ENCODE results near the gene MT1A. TPM values are rescaled to one million over a fixed set of nuclear protein-coding genes. Genes with fewer than 3 reads are reported as not detected.

MT1A gene
- total and polyA plus RNA-seq, 12 donors: 0.71 to 102 (median 3.0) TPM; not detected in 2

- no peak for DNase-seq
These were observed 44.4 kb downstream of the MT1A start for GRCh38 chr16:56682703-56683397.

GRCh38 chr16:56683424-56684172 is 45.1 kb downstream of the MT1A start:
- TF ChIP-seq CTCF (IDR thresholded peaks at IDR 0.05): no peak
- 74 to 81% methylated on average over 5 of the region's 5 CpGs for WGBS, 2 donors
- Histone ChIP-seq H3K4me3 (peak overlapping the region in 9 of 10 donors; percentile 45 to 71 (median 62)), H3K9me3 (peaks cover 0 to 13% (median 0%) of the 10 kb centered on the region in 11 donors), H3K27ac (peak overlapping the region in 4 of 10 donors; percentile 83 to 90 (median 88)), H3K36me3 (no peaks in the 10 kb centered on the region), H3K4me1 (peaks cover 0 to 55% (median 28%) of the 10 kb centered on the region in 9 donors), H3K27me3 (no peaks in the 10 kb centered on the region)
- no peak for ATAC-seq
- DNase-seq: no peak
- intact Hi-C loops (cut with DNase I): loop anchor here in 8 of 10 donors (2.0 to 5.0 kb wide), 5 partner anchors 41 to 81 kb away; partner anchors contain the start of genes MT2A (in 5 of the 8) and MT1E (in 2 of the 8)

More at GRCh38 chr16:56682703-56683397, 44.4 kb downstream of the MT1A start:
- ATAC-seq: peak in 2 of 8 donors; percentile 9 to 10
- Histone ChIP-seq H3K4me3 (peak overlapping the region; percentile 37 to 71 (median 58)), H3K9me3 (peaks cover 0 to 13% (median 0%) of the 10 kb centered on the region in 11 donors), H3K4me1 (peaks cover 0 to 55% (median 28%) of the 10 kb centered on the region in 9 donors), H3K27ac (peak overlapping the region; percentile 6 to 90 (median 82)), H3K36me3 (no peaks in the 10 kb centered on the region), H3K27me3 (no peaks in the 10 kb centered on the region)
- intact Hi-C loops (cut with DNase I): loop anchor here in 8 of 10 donors (1.0 to 5.0 kb wide), 7 partner anchors 41 to 81 kb away; partner anchors contain the start of genes MT2A (in 6 of the 8) and MT1E (in 2 of the 8)
- TF ChIP-seq CTCF (IDR thresholded peaks at IDR 0.05): no peak
- WGBS, 2 donors: 45 to 52% methylated on average over 8 of the region's 8 CpGs

GRCh38 chr16:56684256-56684925 is 45.9 kb downstream of the MT1A start:
- intact Hi-C loops (cut with DNase I): loop anchor here in 7 of 10 donors (5.0 kb wide), 4 partner anchors 42 to 82 kb away; partner anchors contain the start of genes MT2A (in 4 of the 7) and MT1E (in 2 of the 7)
- H3K9me3 ChIP-seq: peaks cover 0 to 17% (median 0%) of the 10 kb centered on the region in 11 donors
- H3K27ac ChIP-seq: peak overlapping the region in 8 of 10 donors; percentile 1 to 90 (median 46)
- no peak overlapping the region for H3K4me3 ChIP-seq
- no peak for TF ChIP-seq CTCF (IDR thresholded peaks at IDR 0.05)
- peaks cover 0 to 54% (median 28%) of the 10 kb centered on the region in 9 donors for H3K4me1 ChIP-seq
- H3K27me3 ChIP-seq: no peaks in the 10 kb centered on the region
- ATAC-seq (no peak), DNase-seq (no peak)
- no peaks in the 10 kb centered on the region for H3K36me3 ChIP-seq
- 64 to 87% methylated on average over 4 of the region's 4 CpGs for WGBS, 2 donors
